Measurements from ENCODE around the gene OAT.

Gene OAT

DNA sequence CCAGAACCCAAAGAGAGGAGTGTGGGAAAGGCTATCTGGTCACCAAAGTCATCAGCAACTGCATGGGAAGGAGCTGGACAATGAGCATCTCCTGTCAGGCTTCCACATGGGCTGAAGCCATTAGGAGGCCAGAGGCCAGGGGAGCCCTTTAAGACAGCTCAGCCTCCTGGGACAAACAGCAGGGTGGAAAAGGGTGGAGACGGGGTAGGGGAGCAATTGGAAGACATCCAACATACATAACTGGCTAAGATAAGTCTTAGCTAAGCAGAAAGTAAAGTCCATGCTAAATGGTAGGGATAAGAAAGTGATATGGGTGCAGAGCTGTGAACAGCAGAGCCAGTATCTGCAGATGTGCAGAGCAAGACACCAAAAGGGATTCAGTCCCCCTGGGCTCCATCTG lies 1.5 kb upstream of the OAT start:
- H3K27me3 ChIP-seq: peaks cover 0 to 21% of the 10 kb centered on the region in 2 donors
- intact Hi-C loops (cut with DNase I; ENCODE audit: low total_unique reads): loop anchor here (2.0 kb wide), 1 partner anchor 41 kb away; the partner anchor contains the start of gene LHPP

DNA sequence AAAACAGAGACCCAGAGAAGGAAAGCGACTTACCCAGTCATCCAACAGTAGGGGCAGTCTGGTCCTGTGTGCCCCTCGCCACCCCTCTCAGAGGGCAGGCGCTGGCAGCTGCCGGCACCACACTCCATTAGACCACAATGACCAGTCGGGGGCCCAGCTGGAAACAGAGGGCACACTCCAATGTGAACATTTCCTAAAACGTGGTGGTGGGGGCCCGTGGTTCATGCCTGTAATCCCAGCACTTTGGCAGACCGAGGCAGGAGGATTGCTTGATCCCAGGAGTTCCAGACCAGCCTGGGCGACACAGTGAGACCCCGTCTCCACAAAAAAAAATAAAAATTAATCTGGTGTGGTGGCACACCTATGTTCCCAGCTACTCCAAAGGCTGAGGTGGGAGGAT lies 912 bp upstream of the OAT start:
- Histone ChIP-seq H3K27me3 (peaks cover 0 to 21% of the 10 kb centered on the region in 2 donors), H3K4me3 (no peak overlapping the region), H3K27ac (no peak overlapping the region), H3K4me1 (peaks cover 0 to 36% (median 26%) of the 10 kb centered on the region in 4 donors), H3K9me3 (no peaks in the 10 kb centered on the region), H3K36me3 (no peaks in the 10 kb centered on the region)
- TF ChIP-seq, protein P1, sequence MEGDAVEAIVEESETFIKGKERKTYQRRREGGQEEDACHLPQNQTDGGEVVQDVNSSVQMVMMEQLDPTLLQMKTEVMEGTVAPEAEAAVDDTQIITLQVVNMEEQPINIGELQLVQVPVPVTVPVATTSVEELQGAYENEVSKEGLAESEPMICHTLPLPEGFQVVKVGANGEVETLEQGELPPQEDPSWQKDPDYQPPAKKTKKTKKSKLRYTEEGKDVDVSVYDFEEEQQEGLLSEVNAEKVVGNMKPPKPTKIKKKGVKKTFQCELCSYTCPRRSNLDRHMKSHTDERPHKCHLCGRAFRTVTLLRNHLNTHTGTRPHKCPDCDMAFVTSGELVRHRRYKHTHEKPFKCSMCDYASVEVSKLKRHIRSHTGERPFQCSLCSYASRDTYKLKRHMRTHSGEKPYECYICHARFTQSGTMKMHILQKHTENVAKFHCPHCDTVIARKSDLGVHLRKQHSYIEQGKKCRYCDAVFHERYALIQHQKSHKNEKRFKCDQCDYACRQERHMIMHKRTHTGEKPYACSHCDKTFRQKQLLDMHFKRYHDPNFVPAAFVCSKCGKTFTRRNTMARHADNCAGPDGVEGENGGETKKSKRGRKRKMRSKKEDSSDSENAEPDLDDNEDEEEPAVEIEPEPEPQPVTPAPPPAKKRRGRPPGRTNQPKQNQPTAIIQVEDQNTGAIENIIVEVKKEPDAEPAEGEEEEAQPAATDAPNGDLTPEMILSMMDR (IDR thresholded peaks at IDR 0.05): no peak
- intact Hi-C loops (cut with DNase I; ENCODE audit: low total_unique reads): loop anchor here (2.0 to 10.0 kb wide), 2 partner anchors 41 to 315 kb away; partner anchors contain the start of gene LHPP
- peak in 1 of 2 donors; percentile 24 for DNase-seq

More for the DNA sequence above, 1.5 kb upstream of the OAT start:
- no peak overlapping the region for H3K27ac ChIP-seq
- no peaks in the 10 kb centered on the region for H3K9me3 ChIP-seq
- peaks cover 0 to 30% (median 21%) of the 10 kb centered on the region in 4 donors for H3K4me1 ChIP-seq
- TF ChIP-seq, protein P1 (IDR thresholded peaks at IDR 0.05): no peak
- H3K4me3 ChIP-seq: no peak overlapping the region
- no peaks in the 10 kb centered on the region for H3K36me3 ChIP-seq
- no peak for DNase-seq

DNA sequence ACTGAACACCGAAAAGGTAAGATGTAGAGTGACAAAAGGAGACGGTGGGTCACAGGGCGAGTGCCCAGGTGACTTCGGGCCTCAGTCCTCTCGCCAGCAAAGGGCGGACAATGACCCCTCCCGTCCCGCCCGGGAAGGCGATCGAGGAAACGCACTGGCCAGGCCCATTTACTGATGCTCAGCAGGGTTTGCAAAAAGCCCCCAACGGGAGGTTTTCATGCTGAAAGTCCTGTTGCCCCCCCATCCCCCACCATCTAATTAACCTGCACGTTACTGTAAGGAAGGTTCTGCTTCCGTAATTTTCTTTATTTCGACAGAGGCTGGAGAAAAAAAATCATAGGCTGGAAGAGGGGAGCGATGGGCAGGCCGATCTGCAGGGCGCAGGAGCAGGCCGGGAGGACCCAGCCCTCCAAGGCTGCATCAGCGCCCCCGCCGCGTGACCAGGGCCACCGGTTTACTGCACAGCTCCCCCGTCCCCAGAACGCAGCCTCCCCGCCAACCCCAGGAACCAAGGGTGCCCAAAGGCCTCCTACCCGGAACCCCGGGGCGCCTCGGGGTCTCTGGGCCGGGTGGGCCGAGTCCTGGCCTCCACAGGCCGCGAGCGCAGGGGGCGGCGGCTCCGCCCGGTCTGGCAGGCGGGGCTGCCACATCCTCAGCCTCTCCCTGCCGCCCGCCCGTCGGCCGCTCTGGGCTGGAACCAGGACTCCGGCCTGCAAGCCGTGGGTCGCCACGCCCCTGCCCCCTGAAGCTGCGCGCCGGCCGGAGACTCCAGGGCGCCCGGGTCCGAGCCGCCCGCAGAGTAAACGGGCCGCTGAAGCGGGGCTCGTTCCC lies 613 bp downstream of the OAT start:
- Histone ChIP-seq H3K4me1 (peaks cover 0 to 51% (median 39%) of the 10 kb centered on the region in 4 donors), H3K9me3 (no peaks in the 10 kb centered on the region), H3K27ac (peak overlapping the region; percentile 97), H3K4me3 (peak overlapping the region; percentile 79 to 92), H3K27me3 (peaks cover 0 to 18% of the 10 kb centered on the region in 2 donors), H3K36me3 (no peaks in the 10 kb centered on the region)
- TF ChIP-seq, protein P1 (IDR thresholded peaks at IDR 0.05): no peak
- DNase-seq: peak; percentile 49 to 78
- intact Hi-C loops (cut with DNase I; ENCODE audit: low total_unique reads): loop anchor here (10.0 kb wide), 1 partner anchor 317 kb away; no protein-coding TSS in a partner anchor

DNA sequence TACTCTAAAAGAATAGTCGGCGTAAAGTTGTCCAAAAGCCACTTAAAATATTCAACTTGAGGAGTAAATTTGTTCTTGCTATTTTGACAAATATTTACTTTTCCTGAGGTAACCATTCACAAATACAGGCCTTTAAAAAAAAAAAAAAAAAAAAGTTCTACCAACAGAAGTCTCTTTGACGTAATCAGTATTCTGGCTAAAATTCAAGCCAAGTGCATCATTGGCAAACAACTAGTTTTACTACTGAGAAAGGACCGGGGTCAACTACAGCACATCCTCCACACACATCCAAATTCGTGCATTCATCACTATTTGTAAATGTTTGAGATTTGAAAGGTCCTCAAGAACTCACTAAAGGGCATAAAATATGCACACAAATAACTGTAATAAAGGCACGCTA lies 2.0 kb downstream of the OAT start:
- H3K27ac ChIP-seq: peak overlapping the region; percentile 71 to 97
- H3K9me3 ChIP-seq: no peaks in the 10 kb centered on the region
- DNase-seq: no peak
- peaks cover 0 to 5% (median 0%) of the 10 kb centered on the region in 3 donors for H3K36me3 ChIP-seq
- peaks cover 0 to 51% (median 39%) of the 10 kb centered on the region in 4 donors for H3K4me1 ChIP-seq
- intact Hi-C loops (cut with DNase I; ENCODE audit: low total_unique reads): loop anchor here (10.0 kb wide), 1 partner anchor 318 kb away; no protein-coding TSS in a partner anchor
- H3K27me3 ChIP-seq: peaks cover 0 to 14% of the 10 kb centered on the region in 2 donors
- H3K4me3 ChIP-seq: peak overlapping the region in 1 of 2 donors; percentile 79
- TF ChIP-seq, protein P1 (IDR thresholded peaks at IDR 0.05): no peak

DNA sequence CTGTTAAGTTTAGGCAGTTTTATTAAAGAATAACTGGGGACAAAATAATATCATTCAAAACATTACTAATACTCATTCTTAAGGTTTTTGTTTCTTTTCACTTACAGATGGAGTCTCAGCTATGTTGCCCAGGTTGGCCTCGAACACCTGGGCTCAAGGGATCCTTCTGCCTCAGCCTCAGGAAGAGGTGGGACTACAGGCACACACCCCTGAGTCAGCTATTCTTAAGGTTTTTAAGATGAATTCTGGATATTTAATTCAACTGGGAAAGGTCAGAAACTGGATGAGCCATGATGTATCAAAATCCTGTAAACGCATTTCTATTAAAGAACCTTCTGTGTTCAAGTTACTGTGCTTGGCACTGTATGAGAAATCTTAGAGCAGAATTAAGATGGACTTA lies 3.5 kb downstream of the OAT start:
- Histone ChIP-seq H3K9me3 (no peaks in the 10 kb centered on the region), H3K27me3 (peaks cover 0 to 4% of the 10 kb centered on the region in 2 donors), H3K27ac (peak overlapping the region; percentile 68 to 71), H3K4me3 (peak overlapping the region; percentile 11 to 36), H3K4me1 (peaks cover 0 to 51% (median 40%) of the 10 kb centered on the region in 4 donors), H3K36me3 (peaks cover 4 to 11% (median 6%) of the 10 kb centered on the region in 3 donors)
- no peak for DNase-seq
- TF ChIP-seq, protein P1 (IDR thresholded peaks at IDR 0.05): no peak
- intact Hi-C loops (cut with DNase I; ENCODE audit: low total_unique reads): loop anchor here (10.0 kb wide), 1 partner anchor 320 kb away; no protein-coding TSS in a partner anchor

Data from tibial artery (tissue), 4 donors.